ENCODE results near the gene ASB15. TPM values are rescaled to one million over a fixed set of nuclear protein-coding genes. Genes with fewer than 3 reads are reported as not detected.

Gene ASB15
- polyA plus RNA-seq, 1 donor from 2014 or later = not detected

DNA sequence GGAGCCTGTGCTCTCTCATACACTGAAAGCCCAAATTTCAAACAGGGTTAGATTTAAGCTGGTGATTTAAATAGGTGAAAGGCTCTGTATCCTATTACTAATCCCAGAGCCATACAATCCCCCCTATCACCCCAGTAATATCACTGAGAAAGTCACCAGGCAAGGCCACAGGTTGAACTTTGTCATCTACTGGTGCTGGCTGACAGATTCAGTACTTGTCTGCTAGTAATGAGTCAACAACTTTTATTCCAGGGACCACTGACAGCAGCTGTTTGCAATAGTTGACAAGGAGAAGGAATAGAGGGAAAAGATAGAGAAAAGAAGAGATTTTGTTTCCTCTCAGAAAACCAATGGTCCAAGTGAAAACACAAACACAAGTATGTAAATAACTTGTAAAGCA is 10.4 kb downstream of the ASB15 start:
- Histone ChIP-seq H3K27me3 (ENCODE audit: insufficient read depth, low read depth, low read length) (no peaks in the 10 kb centered on the region), H3K9me3 (ENCODE audit: low read length) (no peaks in the 10 kb centered on the region), H3K4me2 (ENCODE audit: low read length) (no peak overlapping the region), H2AFZ (ENCODE audit: low read depth, low read length) (no peak overlapping the region), H3F3A (ENCODE audit: insufficient read depth, low read length, poor library complexity, severe bottlenecking) (no peaks in the 10 kb centered on the region), H3K36me3 (ENCODE audit: insufficient read depth, low read length) (no peaks in the 10 kb centered on the region), H3K9me2 (ENCODE audit: insufficient read depth, low read length) (no peaks in the 10 kb centered on the region), H3K9ac (ENCODE audit: low read length) (no peak overlapping the region), H4K20me1 (ENCODE audit: insufficient read depth) (no peaks in the 10 kb centered on the region), H3K79me2 (replicated peaks; ENCODE audit: insufficient read depth, low read length) (no peaks in the 10 kb centered on the region), H3K27ac (ENCODE audit: low read length) (no peak overlapping the region), H3K4me3 (ENCODE audit: low read length) (no peak overlapping the region)
- no peak for TF ChIP-seq POLR2AphosphoS5 (IDR thresholded peaks at IDR 0.05)
- TF ChIP-seq, protein P1, sequence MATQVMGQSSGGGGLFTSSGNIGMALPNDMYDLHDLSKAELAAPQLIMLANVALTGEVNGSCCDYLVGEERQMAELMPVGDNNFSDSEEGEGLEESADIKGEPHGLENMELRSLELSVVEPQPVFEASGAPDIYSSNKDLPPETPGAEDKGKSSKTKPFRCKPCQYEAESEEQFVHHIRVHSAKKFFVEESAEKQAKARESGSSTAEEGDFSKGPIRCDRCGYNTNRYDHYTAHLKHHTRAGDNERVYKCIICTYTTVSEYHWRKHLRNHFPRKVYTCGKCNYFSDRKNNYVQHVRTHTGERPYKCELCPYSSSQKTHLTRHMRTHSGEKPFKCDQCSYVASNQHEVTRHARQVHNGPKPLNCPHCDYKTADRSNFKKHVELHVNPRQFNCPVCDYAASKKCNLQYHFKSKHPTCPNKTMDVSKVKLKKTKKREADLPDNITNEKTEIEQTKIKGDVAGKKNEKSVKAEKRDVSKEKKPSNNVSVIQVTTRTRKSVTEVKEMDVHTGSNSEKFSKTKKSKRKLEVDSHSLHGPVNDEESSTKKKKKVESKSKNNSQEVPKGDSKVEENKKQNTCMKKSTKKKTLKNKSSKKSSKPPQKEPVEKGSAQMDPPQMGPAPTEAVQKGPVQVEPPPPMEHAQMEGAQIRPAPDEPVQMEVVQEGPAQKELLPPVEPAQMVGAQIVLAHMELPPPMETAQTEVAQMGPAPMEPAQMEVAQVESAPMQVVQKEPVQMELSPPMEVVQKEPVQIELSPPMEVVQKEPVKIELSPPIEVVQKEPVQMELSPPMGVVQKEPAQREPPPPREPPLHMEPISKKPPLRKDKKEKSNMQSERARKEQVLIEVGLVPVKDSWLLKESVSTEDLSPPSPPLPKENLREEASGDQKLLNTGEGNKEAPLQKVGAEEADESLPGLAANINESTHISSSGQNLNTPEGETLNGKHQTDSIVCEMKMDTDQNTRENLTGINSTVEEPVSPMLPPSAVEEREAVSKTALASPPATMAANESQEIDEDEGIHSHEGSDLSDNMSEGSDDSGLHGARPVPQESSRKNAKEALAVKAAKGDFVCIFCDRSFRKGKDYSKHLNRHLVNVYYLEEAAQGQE (IDR thresholded peaks at IDR 0.05; ENCODE audit: borderline replicate concordance) = no peak
- no peak for TF ChIP-seq TAF1 (IDR thresholded peaks at IDR 0.05; ENCODE audit: low read depth)
- TF ChIP-seq EP300 (conservative IDR thresholded peaks at IDR 0.05; ENCODE audit: poor library complexity, severe bottlenecking) = no peak
- no peak for TF ChIP-seq EZH2 (IDR thresholded peaks at IDR 0.05; ENCODE audit: borderline replicate concordance, insufficient read depth, low read length, poor library complexity, severe bottlenecking)
- no peak for TF ChIP-seq SMC3 (conservative IDR thresholded peaks at IDR 0.05; ENCODE audit: poor library complexity)

DNA sequence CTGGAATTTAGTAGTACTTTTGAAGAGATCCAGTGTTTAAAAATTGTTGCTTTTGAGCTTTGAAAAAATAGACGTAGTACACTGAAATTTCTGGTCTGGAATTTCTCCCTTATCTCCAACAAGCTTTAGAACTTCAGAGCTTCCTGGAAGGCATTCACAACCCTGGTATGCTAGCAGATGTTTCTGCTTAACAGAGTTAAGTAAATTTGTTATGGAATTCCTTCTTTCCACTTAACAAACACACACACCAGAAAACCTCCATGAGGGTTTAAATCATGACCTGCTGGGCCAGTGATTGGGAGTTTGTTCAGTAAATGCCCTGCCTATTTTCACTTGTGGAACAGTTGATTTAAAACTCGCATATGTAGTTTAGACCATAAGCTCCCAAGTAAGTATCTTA is 13.7 kb downstream of the ASB15 start:
- no peaks in the 10 kb centered on the region for H3F3A ChIP-seq (ENCODE audit: insufficient read depth, low read length, poor library complexity, severe bottlenecking)
- no peak overlapping the region for H3K27ac ChIP-seq (ENCODE audit: low read length)
- no peak overlapping the region for H3K4me3 ChIP-seq (ENCODE audit: low read length)
- H3K27me3 ChIP-seq (ENCODE audit: insufficient read depth, low read depth, low read length) = no peaks in the 10 kb centered on the region
- no peak overlapping the region for H3K9ac ChIP-seq (ENCODE audit: low read length)
- H3K9me2 ChIP-seq (ENCODE audit: insufficient read depth, low read length) = no peaks in the 10 kb centered on the region
- H4K20me1 ChIP-seq (ENCODE audit: insufficient read depth) = no peaks in the 10 kb centered on the region
- H3K9me3 ChIP-seq (ENCODE audit: low read length) = no peaks in the 10 kb centered on the region
- no peak overlapping the region for H3K4me2 ChIP-seq (ENCODE audit: low read length)
- H3K36me3 ChIP-seq (ENCODE audit: insufficient read depth, low read length) = no peaks in the 10 kb centered on the region
- no peak overlapping the region for H2AFZ ChIP-seq (ENCODE audit: low read depth, low read length)
- no peak for TF ChIP-seq TAF1 (IDR thresholded peaks at IDR 0.05; ENCODE audit: low read depth)
- TF ChIP-seq POLR2AphosphoS5 (IDR thresholded peaks at IDR 0.05) = no peak
- TF ChIP-seq, protein P2, sequence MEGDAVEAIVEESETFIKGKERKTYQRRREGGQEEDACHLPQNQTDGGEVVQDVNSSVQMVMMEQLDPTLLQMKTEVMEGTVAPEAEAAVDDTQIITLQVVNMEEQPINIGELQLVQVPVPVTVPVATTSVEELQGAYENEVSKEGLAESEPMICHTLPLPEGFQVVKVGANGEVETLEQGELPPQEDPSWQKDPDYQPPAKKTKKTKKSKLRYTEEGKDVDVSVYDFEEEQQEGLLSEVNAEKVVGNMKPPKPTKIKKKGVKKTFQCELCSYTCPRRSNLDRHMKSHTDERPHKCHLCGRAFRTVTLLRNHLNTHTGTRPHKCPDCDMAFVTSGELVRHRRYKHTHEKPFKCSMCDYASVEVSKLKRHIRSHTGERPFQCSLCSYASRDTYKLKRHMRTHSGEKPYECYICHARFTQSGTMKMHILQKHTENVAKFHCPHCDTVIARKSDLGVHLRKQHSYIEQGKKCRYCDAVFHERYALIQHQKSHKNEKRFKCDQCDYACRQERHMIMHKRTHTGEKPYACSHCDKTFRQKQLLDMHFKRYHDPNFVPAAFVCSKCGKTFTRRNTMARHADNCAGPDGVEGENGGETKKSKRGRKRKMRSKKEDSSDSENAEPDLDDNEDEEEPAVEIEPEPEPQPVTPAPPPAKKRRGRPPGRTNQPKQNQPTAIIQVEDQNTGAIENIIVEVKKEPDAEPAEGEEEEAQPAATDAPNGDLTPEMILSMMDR (IDR thresholded peaks at IDR 0.05; ENCODE audit: poor library complexity, severe bottlenecking) = no peak
- no peak for TF ChIP-seq EP300 (conservative IDR thresholded peaks at IDR 0.05; ENCODE audit: poor library complexity, severe bottlenecking)
- TF ChIP-seq EZH2 (IDR thresholded peaks at IDR 0.05; ENCODE audit: borderline replicate concordance, insufficient read depth, low read length, poor library complexity, severe bottlenecking) = no peak
- no peak for TF ChIP-seq MXI1 (conservative IDR thresholded peaks at IDR 0.05; ENCODE audit: poor library complexity, severe bottlenecking)
- TF ChIP-seq, protein P1 (IDR thresholded peaks at IDR 0.05; ENCODE audit: borderline replicate concordance) = no peak
- TF ChIP-seq RAD21 (conservative IDR thresholded peaks at IDR 0.05) = no peak
- no peak for TF ChIP-seq SMC3 (conservative IDR thresholded peaks at IDR 0.05; ENCODE audit: poor library complexity)
- no peaks in the 10 kb centered on the region for H3K79me2 ChIP-seq (replicated peaks; ENCODE audit: insufficient read depth, low read length)

All from neural cell (in vitro differentiated cells).